ENCODE data around the gene MDH2. TPM values are rescaled to one million over a fixed set of nuclear protein-coding genes. Genes with fewer than 3 reads are reported as not detected.

Gene MDH2
- total and polyA plus RNA-seq, 10 of the 15 experiments (the other 5 are each of a cell fraction or from before 2014, with no cell fraction given): 106 to 530 (median 202) TPM

- WGBS (ENCODE audit: insufficient coverage, insufficient replicate concordance, low lambda C conversion rate, missing lambda C conversion rate): 65% methylated on average over 6 of the region's 6 CpGs
- Histone ChIP-seq H3K4me1 (ENCODE audit: control insufficient read depth, insufficient read depth, low read length) (no peaks in the 10 kb centered on the region), H3K79me2 (ENCODE audit: control insufficient read depth, insufficient read depth, low read length) (no peaks in the 10 kb centered on the region), H3K4me3 (no peak overlapping the region), H3K27ac (ENCODE audit: control insufficient read depth, insufficient read depth) (no peak overlapping the region), H3K36me3 (ENCODE audit: control insufficient read depth in 2 of 2, insufficient read depth in 2 of 2, low read length in 1 of 2) (no peaks in the 10 kb centered on the region), H3K27me3 (replicated peaks in 1 of 2; ENCODE audit: control insufficient read depth in 2 of 2, insufficient read depth in 2 of 2, low read length in 1 of 2) (no peaks in the 10 kb centered on the region), H3K4me2 (ENCODE audit: control insufficient read depth, insufficient read depth) (no peak overlapping the region), H2AFZ (ENCODE audit: control insufficient read depth, low read depth, low read length) (no peak overlapping the region), H4K20me1 (ENCODE audit: control insufficient read depth, insufficient read depth) (no peaks in the 10 kb centered on the region), H3K9me3 (replicated peaks; ENCODE audit: control insufficient read depth, insufficient read depth, low read length) (no peaks in the 10 kb centered on the region; the same call in 2 of the 3 replicates), H3K9ac (ENCODE audit: control insufficient read depth, insufficient read depth, low read length) (no peak overlapping the region)
- DNase-seq (ENCODE audit: low read depth, low spot score) (no peak), ATAC-seq (no peak), FAIRE-seq (no peak)
- in situ Hi-C loops (cut with MboI) (no loop called here), intact Hi-C loops (cut with micrococcal nuclease; ENCODE audit: unreplicated experiment) (no loop called here)
- ChIA-PET CTCF (no interaction called here), RAD21 (ENCODE audit: unreplicated experiment) (no interaction called here), POLR2A (no interaction called here), SMC1A (ENCODE audit: uncharacterized antibody, unreplicated experiment) (no interaction called here)
- BruUV-seq (replicated peaks): no TSS peak
- no peak for TF ChIP-seq MYC (IDR thresholded peaks at IDR 0.05; ENCODE audit: insufficient read depth, insufficient read length, insufficient replicate concordance, low read length, severe bottlenecking)
- no peak for TF ChIP-seq BHLHE40 (IDR thresholded peaks at IDR 0.05; ENCODE audit: borderline replicate concordance in 1 of 2, low read depth in 2 of 2, low read length in 1 of 2)
- no peak for TF ChIP-seq NFYA (IDR thresholded peaks at IDR 0.05; ENCODE audit: borderline replicate concordance, low read depth, low read length)
- no peak for TF ChIP-seq CTCF (IDR thresholded peaks at IDR 0.05 in 2 of 3, conservative IDR thresholded peaks at IDR 0.05 in 1 of 3; ENCODE audit: control insufficient read depth in 2 of 3, extremely low read depth in 1 of 3, insufficient read depth in 1 of 3, low read depth in 3 of 3, low read length in 3 of 3)
- TF ChIP-seq BMI1 (IDR thresholded peaks at IDR 0.05; ENCODE audit: borderline replicate concordance): no peak
- TF ChIP-seq E2F4 (IDR thresholded peaks at IDR 0.05; ENCODE audit: low read depth, low read length): no peak
- no peak for TF ChIP-seq HCFC1 (IDR thresholded peaks at IDR 0.05; ENCODE audit: low read length)
- TF ChIP-seq SP1 (IDR thresholded peaks at IDR 0.05; ENCODE audit: low read depth, low read length): no peak
- TF ChIP-seq MAX (IDR thresholded peaks at IDR 0.05; ENCODE audit: low read depth, low read length): no peak
- TF ChIP-seq EGR1 (IDR thresholded peaks at IDR 0.05; ENCODE audit: borderline replicate concordance in 1 of 2, low read depth in 2 of 2, low read length in 2 of 2): no peak
- TF ChIP-seq ZSCAN29 (IDR thresholded peaks at IDR 0.05): no peak
- no peak for TF ChIP-seq ATF2 (IDR thresholded peaks at IDR 0.05; ENCODE audit: low read length)
- TF ChIP-seq NFIC (IDR thresholded peaks at IDR 0.05; ENCODE audit: low read depth, low read length): no peak
- no peak for TF ChIP-seq NFYB (IDR thresholded peaks at IDR 0.05; ENCODE audit: insufficient read depth, low read depth, low read length)
- no peak for TF ChIP-seq BACH1 (IDR thresholded peaks at IDR 0.05; ENCODE audit: borderline replicate concordance)
- no peak for TF ChIP-seq NRF1 (conservative IDR thresholded peaks at IDR 0.05; ENCODE audit: low read depth, low read length)
- no peak for TF ChIP-seq EED (IDR thresholded peaks at IDR 0.05; ENCODE audit: low read depth)
Observed at GRCh38 chr7:76076995-76077394, 29.1 kb downstream of the MDH2 start.
